Thyroid gland (tissue), 4 donors: Measurements from ENCODE around the gene SMAD3.

ENCODE experiments used
- POLR2A ChIP-seq, 2 donors: fragments of 450-650 bp; IDR thresholded peaks; one replicate each; pipeline ENCODE4 v1.6.1; 2017; ENCODE audit warnings: antibody characterized with exemption in 2 of 2, mild to moderate bottlenecking in 2 of 2, moderate library complexity in 1 of 2
- TF ChIP-seq, protein P1 (sequence below), 6 experiments: fragments of 200-600 bp in 3 of 6; fragments of 450-650 bp in 3 of 6; sonication (generic) in 3 of 6; IDR thresholded peaks; one replicate each; pipeline ENCODE4 v1.5.1; 2016 to 2019; ENCODE audit warnings: antibody characterized with exemption in 6 of 6, mild to moderate bottlenecking in 2 of 6, inconsistent platforms in 1 of 6, moderate library complexity in 1 of 6

GRCh38 chr15:67062369-67062985, 2.9 kb upstream of the SMAD3 start:
- TF ChIP-seq, protein P1, sequence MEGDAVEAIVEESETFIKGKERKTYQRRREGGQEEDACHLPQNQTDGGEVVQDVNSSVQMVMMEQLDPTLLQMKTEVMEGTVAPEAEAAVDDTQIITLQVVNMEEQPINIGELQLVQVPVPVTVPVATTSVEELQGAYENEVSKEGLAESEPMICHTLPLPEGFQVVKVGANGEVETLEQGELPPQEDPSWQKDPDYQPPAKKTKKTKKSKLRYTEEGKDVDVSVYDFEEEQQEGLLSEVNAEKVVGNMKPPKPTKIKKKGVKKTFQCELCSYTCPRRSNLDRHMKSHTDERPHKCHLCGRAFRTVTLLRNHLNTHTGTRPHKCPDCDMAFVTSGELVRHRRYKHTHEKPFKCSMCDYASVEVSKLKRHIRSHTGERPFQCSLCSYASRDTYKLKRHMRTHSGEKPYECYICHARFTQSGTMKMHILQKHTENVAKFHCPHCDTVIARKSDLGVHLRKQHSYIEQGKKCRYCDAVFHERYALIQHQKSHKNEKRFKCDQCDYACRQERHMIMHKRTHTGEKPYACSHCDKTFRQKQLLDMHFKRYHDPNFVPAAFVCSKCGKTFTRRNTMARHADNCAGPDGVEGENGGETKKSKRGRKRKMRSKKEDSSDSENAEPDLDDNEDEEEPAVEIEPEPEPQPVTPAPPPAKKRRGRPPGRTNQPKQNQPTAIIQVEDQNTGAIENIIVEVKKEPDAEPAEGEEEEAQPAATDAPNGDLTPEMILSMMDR (IDR thresholded peaks at IDR 0.05) = no peak
- no peak for TF ChIP-seq POLR2A (IDR thresholded peaks at IDR 0.05)
